Muscle layer of colon (tissue), 2 donors: ENCODE data around the gene NEGR1.
"Not testable (repeated sequence)": the region's sequence is repeated elsewhere in the genome, so short reads cannot be mapped to it uniquely, and the experiment has no call there.

Source experiments
- H3K27ac ChIP-seq: one replicate; pipeline ENCODE4 v1.7.0; 2013; ENCODE audit warnings: low read depth, mild to moderate bottlenecking, low read length, moderate library complexity
- H3K27me3 ChIP-seq, 2 donors: one replicate each; pipeline ENCODE4 v1.7.0; 2013; ENCODE audit warnings: low read length in 2 of 2, mild to moderate bottlenecking in 2 of 2; ENCODE audit not compliant: insufficient read depth in 2 of 2, control insufficient read depth in 1 of 2
- H3K36me3 ChIP-seq: one replicate; pipeline ENCODE4 v1.7.0; 2013; ENCODE audit warnings: mild to moderate bottlenecking, low read length; ENCODE audit not compliant: insufficient read depth
- H3K4me1 ChIP-seq: one replicate; pipeline ENCODE4 v1.7.0; 2013; ENCODE audit warnings: mild to moderate bottlenecking, low read length; ENCODE audit not compliant: insufficient read depth
- H3K4me3 ChIP-seq, 2 donors: one replicate each; pipeline ENCODE4 v1.7.0; 2013; ENCODE audit warnings: low read length in 2 of 2, low read depth in 1 of 2, mild to moderate bottlenecking in 1 of 2, moderate library complexity in 1 of 2
- H3K9ac ChIP-seq: one replicate; pipeline ENCODE4 v1.7.0; 2013; ENCODE audit warnings: low read length
- H3K9me3 ChIP-seq: one replicate; pipeline ENCODE4 v1.7.0; 2013; ENCODE audit warnings: mild to moderate bottlenecking, low read length
- donor health status: abdominal sarcoma.
- donor health status: Adenocarcinoma of cecum.

Gene NEGR1

GRCh38 chr1:71921935-71922559 is 360.3 kb downstream of the NEGR1 start:
- no peak overlapping the region for H3K27ac ChIP-seq

GRCh38 chr1:71921204-71921603 is 361.1 kb downstream of the NEGR1 start:
- Histone ChIP-seq H3K9ac (no peak overlapping the region), H3K9me3 (no peaks in the 10 kb centered on the region), H3K4me1 (no peaks in the 10 kb centered on the region), H3K27me3 (no peaks in the 10 kb centered on the region), H3K27ac (no peak overlapping the region), H3K4me3 (no peak overlapping the region), H3K36me3 (no peaks in the 10 kb centered on the region)

More at GRCh38 chr1:71921935-71922559, 360.3 kb downstream of the NEGR1 start:
- H3K9ac ChIP-seq: no peak overlapping the region
- no peak overlapping the region for H3K4me3 ChIP-seq
- no peaks in the 10 kb centered on the region for H3K4me1 ChIP-seq
- H3K9me3 ChIP-seq: no peaks in the 10 kb centered on the region
- H3K36me3 ChIP-seq: no peaks in the 10 kb centered on the region
- no peaks in the 10 kb centered on the region for H3K27me3 ChIP-seq

- Histone ChIP-seq H3K4me1 (no peaks in the 10 kb centered on the region), H3K9me3 (no peaks in the 10 kb centered on the region), H3K9ac (no peak overlapping the region), H3K27ac (no peak overlapping the region), H3K4me3 (no peak overlapping the region), H3K36me3 (no peaks in the 10 kb centered on the region), H3K27me3 (no peaks in the 10 kb centered on the region)
Measured at GRCh38 chr1:71920556-71920955, 361.8 kb downstream of the NEGR1 start.

GRCh38 chr1:71919811-71920509 is 362.4 kb downstream of the NEGR1 start:
- Histone ChIP-seq H3K4me3 (no peak overlapping the region), H3K27ac (no peak overlapping the region), H3K4me1 (no peaks in the 10 kb centered on the region), H3K9me3 (no peaks in the 10 kb centered on the region), H3K27me3 (no peaks in the 10 kb centered on the region), H3K9ac (no peak overlapping the region), H3K36me3 (no peaks in the 10 kb centered on the region)

GRCh38 chr1:71918630-71919029 is 363.7 kb downstream of the NEGR1 start:
- H3K4me3 ChIP-seq: no peak overlapping the region

GRCh38 chr1:71916894-71917293 is 365.4 kb downstream of the NEGR1 start:
- no peak overlapping the region for H3K27ac ChIP-seq
- no peaks in the 10 kb centered on the region for H3K9me3 ChIP-seq
- no peaks in the 10 kb centered on the region for H3K4me1 ChIP-seq
- no peak overlapping the region for H3K4me3 ChIP-seq
- no peaks in the 10 kb centered on the region for H3K27me3 ChIP-seq
- H3K9ac ChIP-seq: no peak overlapping the region
- no peaks in the 10 kb centered on the region for H3K36me3 ChIP-seq

More at GRCh38 chr1:71918630-71919029, 363.7 kb downstream of the NEGR1 start:
- H3K4me1 ChIP-seq: no peaks in the 10 kb centered on the region
- H3K9ac ChIP-seq: no peak overlapping the region
- no peaks in the 10 kb centered on the region for H3K9me3 ChIP-seq
- no peaks in the 10 kb centered on the region for H3K36me3 ChIP-seq
- no peak overlapping the region for H3K27ac ChIP-seq
- no peaks in the 10 kb centered on the region for H3K27me3 ChIP-seq

- Histone ChIP-seq H3K9me3 (no peaks in the 10 kb centered on the region), H3K4me3 (no peak overlapping the region), H3K4me1 (no peaks in the 10 kb centered on the region), H3K27ac (no peak overlapping the region), H3K36me3 (no peaks in the 10 kb centered on the region), H3K27me3 (no peaks in the 10 kb centered on the region), H3K9ac (no peak overlapping the region)
Measured at GRCh38 chr1:71914626-71915025, 367.7 kb downstream of the NEGR1 start.

GRCh38 chr1:71908871-71909390 is 373.4 kb downstream of the NEGR1 start:
- no peaks in the 10 kb centered on the region for H3K36me3 ChIP-seq
- no peaks in the 10 kb centered on the region for H3K9me3 ChIP-seq
- peak overlapping the region; percentile 45 for H3K27ac ChIP-seq

GRCh38 chr1:71908303-71908702 is 374.0 kb downstream of the NEGR1 start:
- H3K36me3 ChIP-seq: no peaks in the 10 kb centered on the region
- H3K9ac ChIP-seq: no peak overlapping the region
- no peak overlapping the region for H3K4me3 ChIP-seq
- H3K4me1 ChIP-seq: no peaks in the 10 kb centered on the region
- H3K9me3 ChIP-seq: no peaks in the 10 kb centered on the region
- H3K27ac ChIP-seq: no peak overlapping the region
- no peaks in the 10 kb centered on the region for H3K27me3 ChIP-seq

More at GRCh38 chr1:71908871-71909390, 373.4 kb downstream of the NEGR1 start:
- Histone ChIP-seq H3K4me1 (no peaks in the 10 kb centered on the region), H3K9ac (no peak overlapping the region), H3K27me3 (no peaks in the 10 kb centered on the region), H3K4me3 (no peak overlapping the region)

- no peaks in the 10 kb centered on the region for H3K36me3 ChIP-seq
- no peaks in the 10 kb centered on the region for H3K9me3 ChIP-seq
- no peak overlapping the region for H3K9ac ChIP-seq
- H3K27ac ChIP-seq: no peak overlapping the region
- H3K27me3 ChIP-seq: no peaks in the 10 kb centered on the region
- peaks cover 6% of the 10 kb centered on the region for H3K4me1 ChIP-seq
- no peak overlapping the region for H3K4me3 ChIP-seq
Measured at GRCh38 chr1:71899881-71900280, 382.5 kb downstream of the NEGR1 start.

GRCh38 chr1:71888166-71888565 is 394.2 kb downstream of the NEGR1 start:
- H3K9me3 ChIP-seq, H3K36me3 ChIP-seq, H3K4me3 ChIP-seq, H3K27me3 ChIP-seq, H3K4me1 ChIP-seq, H3K9ac ChIP-seq, H3K27ac ChIP-seq: not testable (repeated sequence)

GRCh38 chr1:71885171-71885570 is 397.2 kb downstream of the NEGR1 start:
- Histone ChIP-seq H3K4me1 (no peaks in the 10 kb centered on the region), H3K9me3 (no peaks in the 10 kb centered on the region), H3K4me3 (no peak overlapping the region), H3K27me3 (no peaks in the 10 kb centered on the region), H3K9ac (no peak overlapping the region), H3K27ac (no peak overlapping the region), H3K36me3 (no peaks in the 10 kb centered on the region)
